IMR-90 (cell line): ENCODE results near the gene C22orf31. TPM values are rescaled to one million over a fixed set of nuclear protein-coding genes. Genes with fewer than 3 reads are reported as not detected.

Source experiments
- ATAC-seq: fragments of 200-7000 bp; cut with Tn5 transposase; 2 replicates; pipeline ENCODE4 v1.9.1; 2020; ENCODE audit warnings: low read depth, mild to moderate bottlenecking, moderate library complexity
- BruUV-seq: library from RNA; stranded (reverse); fragments of 400-500 nt; replicated peaks from 2 replicates; lab custom pipeline; 2021; lab: Mats Ljungman, UMichigan
- CTCF ChIA-PET: fragments of 300-600 bp; formaldehyde crosslinking; extraction: SDS; loops from one replicate; lab custom pipeline; 2021; ENCODE audit warnings: antibody characterized with exemption; lab: Yijun Ruan, JAX
- POLR2A ChIA-PET: fragments of 300-600 bp; sonication (Branson Sonifier 250); formaldehyde crosslinking; loops from one replicate; lab custom pipeline; 2022; ENCODE audit warnings: antibody characterized with exemption; ENCODE audit not compliant: unreplicated experiment; lab: Charles Lee
- DNase-seq: peaks from one replicate; pipeline ENCODE4 v3.0.0; 2013
- H2AFZ ChIP-seq: replicated peaks from 2 replicates; pipeline ENCODE3; 2013; ENCODE audit warnings: low read length, mild to moderate bottlenecking; ENCODE audit not compliant: poor library complexity
- H2AK5ac ChIP-seq: 2 replicates; pipeline ENCODE4 v1.6.1; 2013; ENCODE audit warnings: low read depth, low read length, inconsistent platforms
- H2AK9ac ChIP-seq: replicated peaks from 2 replicates; pipeline ENCODE3; 2013; ENCODE audit warnings: mild to moderate bottlenecking, low read depth, low read length, moderate library complexity; ENCODE audit not compliant: poor library complexity
- H2BK120ac ChIP-seq: 2 replicates; pipeline ENCODE4 v1.6.1; 2013; ENCODE audit warnings: low read depth, low read length, inconsistent platforms
- H2BK15ac ChIP-seq: 3 replicates; pipeline ENCODE4 v1.6.1; 2013; ENCODE audit warnings: low read depth, low read length, inconsistent platforms
- H2BK20ac ChIP-seq: 2 replicates; pipeline ENCODE4 v1.6.1; 2013; ENCODE audit warnings: low read depth, mild to moderate bottlenecking, inconsistent platforms, low read length, moderate library complexity
- H2BK5ac ChIP-seq: 2 replicates; pipeline ENCODE4 v1.6.1; 2013; ENCODE audit warnings: mild to moderate bottlenecking, low read depth, low read length, inconsistent platforms; ENCODE audit not compliant: poor library complexity, severe bottlenecking
- H3K14ac ChIP-seq: replicated peaks from 2 replicates; pipeline ENCODE4 v1.6.1; 2013; ENCODE audit warnings: low read depth, low read length, inconsistent platforms
- H3K18ac ChIP-seq: 2 replicates; pipeline ENCODE4 v1.6.1; 2013; ENCODE audit warnings: low read depth, low read length, control low read depth
- H3K23ac ChIP-seq: 2 replicates; pipeline ENCODE4 v1.6.1; 2013; ENCODE audit warnings: low read depth, low read length, inconsistent platforms
- H3K27ac ChIP-seq: 2 replicates; pipeline ENCODE4 v1.5.1; 2013; ENCODE audit warnings: mild to moderate bottlenecking, control low read depth, low read length; ENCODE audit not compliant: insufficient read depth
- H3K27me3 ChIP-seq: 2 replicates; pipeline ENCODE4 v1.6.1; 2013; ENCODE audit warnings: low read length; ENCODE audit not compliant: control insufficient read depth, insufficient read depth
- H3K36me3 ChIP-seq: 2 replicates; pipeline ENCODE4 v1.6.1; 2013; ENCODE audit warnings: low read length, mixed read lengths; ENCODE audit not compliant: control insufficient read depth, insufficient read depth
- H3K4ac ChIP-seq: 2 replicates; pipeline ENCODE4 v1.6.1; 2013; ENCODE audit warnings: low read depth, low read length, inconsistent platforms
- H3K4me1 ChIP-seq: 2 replicates; pipeline ENCODE4 v1.6.1; 2013; ENCODE audit warnings: low read length, mixed read lengths; ENCODE audit not compliant: control insufficient read depth, insufficient read depth
- H3K4me2 ChIP-seq: 2 replicates; pipeline ENCODE4 v1.6.1; 2013; ENCODE audit warnings: low read depth, mild to moderate bottlenecking, control low read depth, low read length, moderate library complexity
- H3K4me3 ChIP-seq: 2 replicates; pipeline ENCODE4 v1.5.1; 2013; ENCODE audit warnings: low read depth, mild to moderate bottlenecking, control low read depth, low read length, moderate library complexity; ENCODE audit not compliant: insufficient read depth
- H3K56ac ChIP-seq: 2 replicates; pipeline ENCODE4 v1.6.1; 2013; ENCODE audit warnings: low read length, inconsistent platforms; ENCODE audit not compliant: insufficient read depth; ENCODE audit errors: extremely low read depth
- H3K79me1 ChIP-seq, 2 experiments: 2 replicates each; pipeline ENCODE4 v1.6.1; 2013; ENCODE audit warnings: low read length in 2 of 2, inconsistent platforms in 1 of 2, low read depth in 1 of 2
- H3K9ac ChIP-seq: 2 replicates; pipeline ENCODE4 v1.6.1; 2013; ENCODE audit warnings: low read depth, low read length, control low read depth
- H3K9me1 ChIP-seq: 2 replicates; pipeline ENCODE4 v1.6.1; 2013; ENCODE audit warnings: low read length, inconsistent platforms; ENCODE audit not compliant: insufficient read depth
- H3K9me3 ChIP-seq: 2 replicates; pipeline ENCODE4 v1.6.1; 2013; ENCODE audit warnings: low read length; ENCODE audit not compliant: control insufficient read depth, insufficient read depth
- H4K20me1 ChIP-seq: 2 replicates; pipeline ENCODE4 v1.6.1; 2013; ENCODE audit warnings: low read length, inconsistent platforms; ENCODE audit not compliant: insufficient read depth
- H4K5ac ChIP-seq: 2 replicates; pipeline ENCODE4 v1.6.1; 2013; ENCODE audit warnings: mild to moderate bottlenecking, low read depth, low read length, control low read depth
- H4K8ac ChIP-seq, 2 experiments: 2 replicates each; pipeline ENCODE4 v1.6.1; 2013; ENCODE audit warnings: low read depth in 2 of 2, low read length in 2 of 2, control low read depth in 1 of 2, inconsistent platforms in 1 of 2
- H4K91ac ChIP-seq: 2 replicates; pipeline ENCODE4 v1.6.1; 2013; ENCODE audit warnings: low read depth, low read length, inconsistent platforms; ENCODE audit not compliant: insufficient read depth
- FOS ChIP-seq: fragments of 150-350 bp; IDR thresholded peaks from 2 replicates; pipeline ENCODE4 v1.6.1; 2016; ENCODE audit warnings: low read depth, low read length
- MAZ ChIP-seq: IDR thresholded peaks from 2 replicates; pipeline ENCODE4 v1.6.1; 2012; ENCODE audit warnings: low read depth, mild to moderate bottlenecking, low read length, improper control_type of control experiment, moderate library complexity, borderline replicate concordance
- whole genome bisulfite sequencing, 2 experiments: methylation state at CpG; one replicate each; pipeline versions ENCODE4 v1.1.5 to v1.1.7; 2013; ENCODE audit warnings: missing lambda C conversion rate in 2 of 2; ENCODE audit not compliant: insufficient read length in 1 of 2; ENCODE audit errors: extremely low coverage in 2 of 2; 5-methylcytosine and 5-hydroxymethylcytosine counted together
- dilution Hi-C: fragments of 300-500 bp; cut with HindIII; formaldehyde crosslinking; loops from one replicate; pipeline ENCODE4 v1.14.3; 2018; ENCODE audit warnings: low sequenced_read_pairs; ENCODE audit not compliant: unreplicated experiment
- in situ Hi-C: fragments of 300-500 bp; cut with MboI; formaldehyde crosslinking; loops from 3 replicates; pipeline ENCODE4 v1.14.3; 2019; ENCODE audit warnings: low sequenced_read_pairs, inconsistent platforms, mixed read lengths
- intact Hi-C: fragments of 100-400 bp; cut with micrococcal nuclease; formaldehyde crosslinking; loops from 2 replicates; pipeline ENCODE4 v1.10.0; 2022
- polyA plus RNA-seq, 3 experiments: library from polyadenylated mRNA; depleted of rRNA; stranded (reverse); fragments of >200 nt; gene quantifications; 2 replicates each; pipeline ENCODE4 v1.2.3, GENCODE V29; 2012; ENCODE audit warnings: low replicate concordance in 1 of 3
- total RNA-seq: library from RNA; depleted of rRNA; stranded (reverse); fragments of >200 nt; gene quantifications from 2 replicates; pipeline ENCODE4 v1.2.3, GENCODE V29; 2012
- TF ChIP-seq, protein P1 (sequence below): conservative IDR thresholded peaks from 2 replicates; pipeline ENCODE4 v1.5.1; 2012; ENCODE audit warnings: mild to moderate bottlenecking, low read depth, low read length, improper control_type of control experiment

The C22orf31 gene
- total and polyA plus RNA-seq, 2 of the 4 experiments (the other 2 are of a cell fraction): not detected

DNA sequence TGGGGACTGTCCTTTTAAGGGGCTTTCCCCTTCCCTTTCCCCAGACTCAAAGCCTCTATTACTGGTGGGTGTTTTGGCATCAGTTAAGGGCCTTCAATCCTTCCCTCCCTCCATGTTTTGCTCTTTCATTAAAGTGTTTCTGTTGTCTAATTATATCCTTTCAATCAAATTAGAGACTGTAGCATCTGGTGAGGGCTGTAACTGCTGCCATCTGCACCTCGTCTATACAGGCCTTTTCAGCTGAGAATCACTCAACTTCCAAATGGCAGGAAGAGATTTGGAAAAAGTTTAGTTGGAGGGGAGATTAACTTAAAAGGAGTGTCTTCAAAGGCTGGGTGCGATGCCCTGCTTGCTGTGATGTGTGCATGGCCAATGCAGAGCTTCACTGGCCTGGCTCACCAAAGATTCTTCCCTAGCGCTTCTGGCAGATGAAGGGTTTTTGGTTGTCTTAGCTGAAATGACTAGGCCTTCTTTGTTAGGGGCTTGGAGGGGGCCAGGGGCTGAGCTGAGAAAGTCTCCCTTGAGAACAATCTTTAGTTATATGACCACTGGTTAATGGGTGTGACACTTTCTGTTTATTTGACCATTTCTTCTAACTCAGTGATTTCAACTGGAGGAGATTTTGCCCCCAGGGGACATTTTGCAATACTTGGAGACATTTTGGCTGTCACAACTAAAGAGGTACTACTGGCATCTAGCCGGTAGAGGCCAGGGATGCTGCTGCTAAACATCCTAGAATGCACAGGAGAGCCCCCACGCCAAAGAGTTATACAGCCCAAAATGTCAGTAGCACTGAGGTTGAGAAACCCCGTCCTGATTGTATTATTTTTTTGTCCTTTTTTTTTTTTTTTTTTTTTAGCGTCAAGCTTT lies 18.7 kb upstream of the C22orf31 start (continued):
- TF ChIP-seq MAZ: no peak

DNA sequence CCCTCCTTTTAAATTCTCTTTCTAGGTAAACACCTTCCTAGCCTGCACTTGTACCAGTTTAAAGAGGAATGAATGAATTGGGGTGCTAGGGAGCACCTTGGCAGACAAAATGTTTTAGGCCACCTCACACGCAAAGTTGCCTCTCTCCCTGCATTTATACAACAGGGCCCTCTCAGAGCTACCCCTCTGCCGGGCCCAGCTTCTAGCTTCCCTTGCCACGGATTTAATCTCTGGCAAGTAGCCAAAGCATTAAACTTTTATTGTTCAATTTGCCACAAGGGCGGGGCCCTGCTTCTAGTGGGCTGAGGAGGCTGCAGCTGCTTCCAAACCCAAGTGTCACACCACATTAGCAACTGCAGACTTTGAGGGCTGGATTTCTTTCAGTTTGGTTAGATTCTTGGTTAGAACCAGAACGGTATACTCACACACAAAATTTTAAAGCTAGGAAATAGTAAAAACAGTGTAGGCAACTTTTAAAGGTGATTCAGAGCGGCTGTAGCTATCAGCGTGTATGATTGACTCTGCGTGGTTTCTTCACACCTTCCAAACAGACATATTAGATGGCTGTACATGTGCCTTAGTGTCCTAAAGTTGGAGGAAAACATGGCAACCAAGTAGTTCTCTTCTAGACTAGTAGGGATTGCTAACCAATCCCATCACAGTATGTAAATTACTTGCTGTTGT lies 17.7 kb upstream of the C22orf31 start:
- Histone ChIP-seq H2BK15ac (no peak overlapping the region), H4K8ac (no peak overlapping the region), H2AFZ (no peak overlapping the region), H3K56ac (no peak overlapping the region), H3K23ac (no peak overlapping the region), H4K91ac (no peak overlapping the region), H3K4me1 (peaks cover 1% of the 10 kb centered on the region; the same call in 1 of the 2 replicates), H3K79me1 (no peaks in the 10 kb centered on the region), H3K27ac (no peak overlapping the region), H4K5ac (no peak overlapping the region), H3K9me1 (no peaks in the 10 kb centered on the region), H3K4me3 (no peak overlapping the region), H2BK20ac (no peak overlapping the region), H3K9ac (no peak overlapping the region), H4K20me1 (no peaks in the 10 kb centered on the region), H3K14ac (no peak overlapping the region), H2BK5ac (no peak overlapping the region), H3K36me3 (no peaks in the 10 kb centered on the region), H2BK120ac (no peak overlapping the region), H3K4me2 (no peak overlapping the region), H3K18ac (no peak overlapping the region), H3K4ac (no peak overlapping the region), H3K9me3 (no peaks in the 10 kb centered on the region), H2AK5ac (no peak overlapping the region), H2AK9ac (no peak overlapping the region), H3K27me3 (no peaks in the 10 kb centered on the region; the same call in 1 of the 2 replicates)
- in situ Hi-C loops (no loop called here), intact Hi-C loops (no loop called here), dilution Hi-C loops (no loop called here)
- ATAC-seq: no peak
- no TSS peak for BruUV-seq
- DNase-seq: no peak
- TF ChIP-seq, protein P1, sequence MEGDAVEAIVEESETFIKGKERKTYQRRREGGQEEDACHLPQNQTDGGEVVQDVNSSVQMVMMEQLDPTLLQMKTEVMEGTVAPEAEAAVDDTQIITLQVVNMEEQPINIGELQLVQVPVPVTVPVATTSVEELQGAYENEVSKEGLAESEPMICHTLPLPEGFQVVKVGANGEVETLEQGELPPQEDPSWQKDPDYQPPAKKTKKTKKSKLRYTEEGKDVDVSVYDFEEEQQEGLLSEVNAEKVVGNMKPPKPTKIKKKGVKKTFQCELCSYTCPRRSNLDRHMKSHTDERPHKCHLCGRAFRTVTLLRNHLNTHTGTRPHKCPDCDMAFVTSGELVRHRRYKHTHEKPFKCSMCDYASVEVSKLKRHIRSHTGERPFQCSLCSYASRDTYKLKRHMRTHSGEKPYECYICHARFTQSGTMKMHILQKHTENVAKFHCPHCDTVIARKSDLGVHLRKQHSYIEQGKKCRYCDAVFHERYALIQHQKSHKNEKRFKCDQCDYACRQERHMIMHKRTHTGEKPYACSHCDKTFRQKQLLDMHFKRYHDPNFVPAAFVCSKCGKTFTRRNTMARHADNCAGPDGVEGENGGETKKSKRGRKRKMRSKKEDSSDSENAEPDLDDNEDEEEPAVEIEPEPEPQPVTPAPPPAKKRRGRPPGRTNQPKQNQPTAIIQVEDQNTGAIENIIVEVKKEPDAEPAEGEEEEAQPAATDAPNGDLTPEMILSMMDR: no peak
- TF ChIP-seq FOS: no peak
- ChIA-PET POLR2A (no interaction called here), CTCF (interaction anchor here (0.9 kb wide), 1 partner anchor 9 kb away, joined by 3 read pairs; no protein-coding TSS in a partner anchor)
- 0% methylated on average over 1 of the region's 8 CpGs; no CpG with 5 or more reads in 1 of the 2 experiments for WGBS, 2 experiments
